Endometrial microvascular endothelial cells (primary cell): Measurements from ENCODE around the gene KLRF2. TPM values are rescaled to one million over a fixed set of nuclear protein-coding genes. Genes with fewer than 3 reads are reported as not detected.

Experiments used
- in situ Hi-C: cut with HindIII; loops from 2 replicates; pipeline ENCODE4 v1.10.0; 2017; ENCODE audit warnings: low sequenced_read_pairs, low pct_unique_long_range_greater_than_20kb; ENCODE audit errors: inconsistent ontology term
- total RNA-seq: library from RNA; depleted of rRNA; stranded (reverse); fragments of >200 nt; gene quantifications from one replicate; pipeline ENCODE4 v1.2.3, GENCODE V29; 2015; ENCODE audit errors: inconsistent ontology term

KLRF2 gene
- total RNA-seq, 1 donor from 2014 or later: not detected

GRCh38 chr12:9880532-9881078, 684 bp upstream of the KLRF2 start:
- in situ Hi-C loops: no loop called here

- in situ Hi-C loops: no loop called here
Measured at GRCh38 chr12:9881988-9882387, 699 bp downstream of the KLRF2 start.

GRCh38 chr12:9883175-9883574, 1.9 kb downstream of the KLRF2 start:
- in situ Hi-C loops: no loop called here

- in situ Hi-C loops: no loop called here
Measured at GRCh38 chr12:9888665-9889273, 7.5 kb downstream of the KLRF2 start.

- in situ Hi-C loops: no loop called here
Measured at GRCh38 chr12:9895215-9895971, 14.1 kb downstream of the KLRF2 start.

GRCh38 chr12:9897535-9897934, 16.2 kb downstream of the KLRF2 start:
- in situ Hi-C loops: no loop called here

- in situ Hi-C loops: no loop called here
Measured at GRCh38 chr12:9899209-9899608, 17.9 kb downstream of the KLRF2 start.

- in situ Hi-C loops: no loop called here
Measured at GRCh38 chr12:9900930-9901329, 19.6 kb downstream of the KLRF2 start.

GRCh38 chr12:9902539-9903228, 21.4 kb downstream of the KLRF2 start:
- in situ Hi-C loops: no loop called here

GRCh38 chr12:9906873-9907272, 25.6 kb downstream of the KLRF2 start:
- in situ Hi-C loops: no loop called here

GRCh38 chr12:9907769-9908168, 26.5 kb downstream of the KLRF2 start:
- in situ Hi-C loops: no loop called here

GRCh38 chr12:9908350-9908749, 27.1 kb downstream of the KLRF2 start:
- in situ Hi-C loops: no loop called here

- in situ Hi-C loops: no loop called here
Measured at GRCh38 chr12:9909724-9910123, 28.4 kb downstream of the KLRF2 start.

- in situ Hi-C loops: no loop called here
Measured at GRCh38 chr12:9910716-9911421, 29.6 kb downstream of the KLRF2 start.

- in situ Hi-C loops: no loop called here
Measured at GRCh38 chr12:9911708-9912107, 30.4 kb downstream of the KLRF2 start.

- in situ Hi-C loops: no loop called here
Measured at GRCh38 chr12:9919443-9919842, 38.2 kb downstream of the KLRF2 start.

- in situ Hi-C loops: no loop called here
Measured at GRCh38 chr12:9920451-9920850, 39.2 kb downstream of the KLRF2 start.

GRCh38 chr12:9922429-9922828, 41.1 kb downstream of the KLRF2 start:
- in situ Hi-C loops: no loop called here

- in situ Hi-C loops: no loop called here
Measured at GRCh38 chr12:9925705-9926393, 44.6 kb downstream of the KLRF2 start.
